Measurements from ENCODE around the gene KRTAP5-5. TPM values are rescaled to one million over a fixed set of nuclear protein-coding genes. Genes with fewer than 3 reads are reported as not detected.

Gene KRTAP5-5
- total RNA-seq, 1 experiment from 2014 or later, result not detected

GRCh38 chr11:1650034-1650917, 20.7 kb downstream of the KRTAP5-5 start:
- intact Hi-C loops (cut with micrococcal nuclease; ENCODE audit: unreplicated experiment) (loop anchor here (5.0 kb wide), 3 partner anchors 42 to 502 kb away; no protein-coding TSS in a partner anchor), in situ Hi-C loops (cut with HindIII; ENCODE audit: low pct_unique_long_range_greater_than_20kb, low sequenced_read_pairs) (no loop called here)
- POLR2A ChIA-PET, result interaction anchor here (0.6 kb wide), 1 partner anchor 105 kb away, joined by 3 read pairs; no protein-coding TSS in a partner anchor

More at GRCh38 chr11:1650034-1650917, 20.7 kb downstream of the KRTAP5-5 start:
- Histone ChIP-seq H3K36me3 (ENCODE audit: control insufficient read depth, insufficient read depth, low read length) (no peaks in the 10 kb centered on the region), H3K27me3 (ENCODE audit: control insufficient read depth, insufficient read depth, low read length) (no peaks in the 10 kb centered on the region), H3K9me3 (ENCODE audit: control insufficient read depth, insufficient read depth, low read depth, low read length) (no peaks in the 10 kb centered on the region), H3K27ac (ENCODE audit: low read length) (no peak overlapping the region), H3K4me1 (ENCODE audit: control insufficient read depth, insufficient read depth, low read length) (0 out of 2 replicates have a peak, but pooled peaks cover 2% of the 10 kb centered on the region), H3K4me3 (ENCODE audit: low read depth in 2 of 2, low read length in 2 of 2) (no peak overlapping the region)
- no TSS peak for BruUV-seq (replicated peaks)
- no peak for ATAC-seq
- CTCF ChIA-PET, result interaction anchor here (0.6 to 1.5 kb wide), 2 partner anchors 9 to 55 kb away, joined by 3 to 5 read pairs; no protein-coding TSS in a partner anchor
- TF ChIP-seq POLR2AphosphoS5 (IDR thresholded peaks at IDR 0.05; ENCODE audit: low read depth, low read length) (no peak), TCF7L2 (IDR thresholded peaks at IDR 0.05; ENCODE audit: low read depth, low read length) (no peak), CTCF (IDR thresholded peaks at IDR 0.05) (no peak), REST (IDR thresholded peaks at IDR 0.05; ENCODE audit: insufficient read depth in 1 of 2, low read depth in 2 of 2, low read length in 1 of 2) (no peak), SIN3A (IDR thresholded peaks at IDR 0.05; ENCODE audit: borderline replicate concordance, insufficient read depth, low read depth, low read length) (no peak)
- no peak for DNase-seq (ENCODE audit: low read depth, low spot score)

Data from Panc1 (cell line).